Erythroblast (primary cell): Measurements from ENCODE around the gene SPACA7.

Experiments
- GATA1 ChIP-seq: IDR thresholded peaks from 2 replicates; pipeline ENCODE4 v1.6.1; 2011; ENCODE audit warnings: low read depth, mild to moderate bottlenecking, control low read depth, low read length, moderate library complexity
- POLR2A ChIP-seq: IDR thresholded peaks from 2 replicates; pipeline ENCODE4 v1.6.1; 2011; ENCODE audit warnings: mild to moderate bottlenecking, low read length

- TF ChIP-seq POLR2A (no peak), GATA1 (no peak)
These were observed 40.9 kb downstream of the SPACA7 start for GRCh38 chr13:112417079-112417478.
